HUES6 (cell line): ENCODE data around the gene SDHAF2.
"Not testable (repeated sequence)": the region's sequence is repeated elsewhere in the genome, so short reads cannot be mapped to it uniquely, and the experiment has no call there.

ENCODE experiments used
- H3K27ac ChIP-seq: 2 replicates; pipeline ENCODE4 v1.7.0; 2013; ENCODE audit warnings: low read depth, mild to moderate bottlenecking, low read length, inconsistent platforms
- H3K27me3 ChIP-seq: 2 replicates; pipeline ENCODE4 v1.6.1; 2013; ENCODE audit warnings: low read length; ENCODE audit not compliant: control insufficient read depth, insufficient read depth
- H3K36me3 ChIP-seq: 2 replicates; pipeline ENCODE4 v1.6.1; 2013; ENCODE audit warnings: low read length; ENCODE audit not compliant: control insufficient read depth, insufficient read depth
- H3K4me1 ChIP-seq: 2 replicates; pipeline ENCODE4 v1.6.1; 2013; ENCODE audit warnings: low read length; ENCODE audit not compliant: control insufficient read depth, insufficient read depth
- H3K4me3 ChIP-seq: 2 replicates; pipeline ENCODE4 v1.5.1; 2013; ENCODE audit warnings: low read depth, low read length
- H3K9ac ChIP-seq: one replicate; pipeline ENCODE4 v1.6.1; 2013; ENCODE audit warnings: mild to moderate bottlenecking, low read length
- H3K9me3 ChIP-seq: 2 replicates; pipeline ENCODE4 v1.6.1; 2013; ENCODE audit warnings: low read depth, low read length; ENCODE audit not compliant: control insufficient read depth, insufficient read depth

The SDHAF2 gene

GRCh38 chr11:61425367-61426131, 4.4 kb upstream of the SDHAF2 start:
- no peak overlapping the region for H3K9ac ChIP-seq
- H3K27me3 ChIP-seq, result no peaks in the 10 kb centered on the region
- H3K9me3 ChIP-seq, result no peaks in the 10 kb centered on the region
- H3K27ac ChIP-seq, result no peak overlapping the region
- peaks cover 82% of the 10 kb centered on the region for H3K36me3 ChIP-seq
- no peak overlapping the region for H3K4me3 ChIP-seq
- H3K4me1 ChIP-seq, result 0 out of 2 replicates have a peak, but pooled peaks cover 4% of the 10 kb centered on the region

DNA sequence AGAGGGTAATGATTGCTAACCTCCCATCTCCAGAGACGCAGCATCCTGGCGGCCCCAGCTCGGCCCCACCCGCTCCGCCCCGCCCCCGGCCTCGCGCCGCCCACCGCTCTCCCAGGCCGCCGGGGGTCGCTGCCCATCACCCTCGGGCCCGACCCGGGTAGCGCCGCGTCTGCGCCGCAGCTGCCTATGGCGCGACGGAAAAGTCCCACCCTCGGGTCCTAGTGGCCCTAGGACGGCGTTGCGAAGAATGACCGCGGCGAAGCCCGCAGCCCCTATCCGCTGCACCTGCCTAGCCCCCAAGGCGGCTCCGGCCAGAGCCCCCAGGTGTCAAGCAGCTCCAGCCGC, 606 bp upstream of the SDHAF2 start:
- no peaks in the 10 kb centered on the region for H3K27me3 ChIP-seq
- 0 out of 2 replicates have a peak, but pooled peaks cover 9% of the 10 kb centered on the region for H3K4me1 ChIP-seq
- peaks cover 53% of the 10 kb centered on the region for H3K36me3 ChIP-seq
- no peaks in the 10 kb centered on the region for H3K9me3 ChIP-seq
- peak overlapping the region; percentile 97 for H3K9ac ChIP-seq
- peak overlapping the region; percentile 100 for H3K27ac ChIP-seq
- peak overlapping the region; percentile 84 for H3K4me3 ChIP-seq

GRCh38 chr11:61430839-61431238, 915 bp downstream of the SDHAF2 start:
- H3K27ac ChIP-seq, result peak overlapping the region; percentile 100; the same call in 1 of the 2 replicates
- not testable (repeated sequence) for H3K4me1 ChIP-seq, H3K27me3 ChIP-seq, H3K9me3 ChIP-seq
- peaks cover 38% of the 10 kb centered on the region for H3K36me3 ChIP-seq
- H3K9ac ChIP-seq, result peak overlapping the region; percentile 89
- H3K4me3 ChIP-seq, result peak overlapping the region; percentile 84

DNA sequence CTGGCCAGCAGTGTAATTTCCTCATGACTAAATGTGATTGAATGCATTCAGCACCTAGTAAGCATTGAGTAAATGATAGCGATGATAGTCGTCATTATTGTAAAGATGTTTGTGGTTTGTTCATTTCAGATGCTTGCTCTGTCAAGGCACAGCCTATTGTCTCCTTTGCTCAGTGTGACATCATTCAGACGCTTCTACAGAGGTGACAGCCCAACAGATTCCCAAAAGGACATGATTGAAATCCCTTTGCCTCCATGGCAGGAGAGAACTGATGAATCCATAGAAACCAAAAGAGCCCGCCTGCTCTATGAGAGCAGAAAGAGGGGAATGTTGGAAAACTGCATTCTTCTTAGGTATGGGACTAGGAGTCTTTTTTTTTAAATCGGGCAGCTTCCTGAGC, 7.6 kb downstream of the SDHAF2 start:
- Histone ChIP-seq H3K4me1 (no peaks in the 10 kb centered on the region), H3K36me3 (peaks cover 57% of the 10 kb centered on the region), H3K9me3 (no peaks in the 10 kb centered on the region), H3K27ac (no peak overlapping the region), H3K4me3 (no peak overlapping the region), H3K27me3 (no peaks in the 10 kb centered on the region), H3K9ac (no peak overlapping the region)

- Histone ChIP-seq H3K9me3 (no peaks in the 10 kb centered on the region), H3K27ac (no peak overlapping the region), H3K36me3 (peaks cover 66% of the 10 kb centered on the region), H3K27me3 (no peaks in the 10 kb centered on the region), H3K4me3 (no peak overlapping the region), H3K9ac (no peak overlapping the region), H3K4me1 (no peaks in the 10 kb centered on the region)
Measured at GRCh38 chr11:61439615-61440014, 9.7 kb downstream of the SDHAF2 start.

DNA sequence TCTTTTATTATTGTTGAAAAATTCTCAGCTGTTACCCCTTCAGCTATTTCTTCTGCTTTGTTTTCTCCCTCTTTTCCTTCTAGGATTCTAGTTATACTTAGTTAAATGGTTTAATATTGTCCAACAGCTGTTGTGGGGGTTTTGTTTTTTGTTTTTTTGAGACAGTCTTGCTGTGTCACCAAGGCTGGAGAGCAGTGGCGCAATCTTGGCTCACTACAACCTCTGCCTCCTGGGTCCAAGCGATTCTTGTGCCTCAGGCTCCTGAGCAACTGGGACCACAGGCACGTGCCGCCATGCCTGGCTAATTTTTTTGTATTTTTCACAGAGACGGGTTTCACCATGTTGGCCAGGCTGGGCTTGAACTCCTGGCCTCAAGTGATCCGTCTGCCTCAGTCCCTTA, 12.7 kb downstream of the SDHAF2 start:
- Histone ChIP-seq H3K27ac (no peak overlapping the region), H3K4me1 (peaks cover 2% of the 10 kb centered on the region; the same call in 1 of the 2 replicates), H3K36me3 (peaks cover 73% of the 10 kb centered on the region), H3K9me3 (no peaks in the 10 kb centered on the region), H3K9ac (no peak overlapping the region), H3K4me3 (no peak overlapping the region), H3K27me3 (no peaks in the 10 kb centered on the region)

GRCh38 chr11:61445516-61445915, 15.6 kb downstream of the SDHAF2 start:
- Histone ChIP-seq H3K27ac (no peak overlapping the region), H3K9ac (no peak overlapping the region), H3K9me3 (no peaks in the 10 kb centered on the region), H3K27me3 (no peaks in the 10 kb centered on the region), H3K4me3 (no peak overlapping the region), H3K4me1 (peaks cover 2% of the 10 kb centered on the region; the same call in 1 of the 2 replicates), H3K36me3 (peaks cover 67% of the 10 kb centered on the region)

- no peak overlapping the region for H3K9ac ChIP-seq
- H3K36me3 ChIP-seq, result peaks cover 66% of the 10 kb centered on the region
- no peak overlapping the region for H3K27ac ChIP-seq
- no peaks in the 10 kb centered on the region for H3K9me3 ChIP-seq
- H3K27me3 ChIP-seq, result no peaks in the 10 kb centered on the region
- H3K4me3 ChIP-seq, result no peak overlapping the region
- H3K4me1 ChIP-seq, result peaks cover 2% of the 10 kb centered on the region; the same call in 1 of the 2 replicates
Measured at GRCh38 chr11:61446211-61446651, 16.3 kb downstream of the SDHAF2 start.

DNA sequence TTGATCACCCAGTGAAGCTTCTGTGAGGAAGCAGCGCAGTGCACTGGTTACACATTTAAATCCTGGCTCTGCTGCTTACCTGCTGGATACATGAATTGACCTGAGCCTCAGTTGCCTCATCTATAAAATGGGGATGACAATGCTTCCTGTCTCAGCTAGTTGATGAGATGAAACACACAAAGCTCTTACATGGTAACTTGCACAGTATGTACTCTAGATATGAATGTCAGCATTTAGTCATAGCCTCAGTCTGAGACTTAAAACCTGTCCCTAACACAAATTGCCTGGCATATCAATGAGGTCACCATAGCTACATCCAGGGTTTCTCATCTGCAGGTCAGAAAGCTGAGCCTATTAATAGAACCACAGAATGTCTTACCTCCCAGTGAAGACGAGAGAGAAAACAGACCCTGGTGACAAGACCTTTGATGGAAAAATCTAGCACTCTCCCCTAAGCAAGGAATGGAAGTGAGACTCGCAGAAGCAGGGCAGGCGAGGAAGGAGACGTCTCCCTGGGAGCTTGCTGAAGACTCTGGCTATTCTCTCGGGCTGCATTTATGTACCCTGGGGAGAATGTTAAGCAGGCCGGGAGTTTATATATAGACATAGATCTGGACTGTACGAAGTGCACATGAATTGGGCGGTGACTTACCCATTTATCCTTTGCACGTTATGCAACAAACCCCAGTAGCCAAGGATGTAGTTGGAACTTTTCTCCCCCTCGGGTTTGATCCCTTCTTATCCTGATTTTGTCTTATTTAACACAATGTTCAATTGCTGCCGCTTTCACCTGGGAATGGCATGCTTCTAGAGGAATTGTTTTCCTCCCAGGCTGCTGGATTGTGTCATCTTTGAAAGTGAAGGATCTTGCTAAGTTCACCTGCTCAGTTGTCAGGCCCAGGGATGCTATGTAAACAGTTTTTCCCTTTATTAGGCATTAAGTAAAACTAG, 18.0 kb downstream of the SDHAF2 start:
- Histone ChIP-seq H3K4me3 (no peak overlapping the region), H3K9ac (no peak overlapping the region), H3K27me3 (no peaks in the 10 kb centered on the region), H3K27ac (no peak overlapping the region), H3K4me1 (peaks cover 2% of the 10 kb centered on the region; the same call in 1 of the 2 replicates), H3K9me3 (no peaks in the 10 kb centered on the region), H3K36me3 (peaks cover 66% of the 10 kb centered on the region)

DNA sequence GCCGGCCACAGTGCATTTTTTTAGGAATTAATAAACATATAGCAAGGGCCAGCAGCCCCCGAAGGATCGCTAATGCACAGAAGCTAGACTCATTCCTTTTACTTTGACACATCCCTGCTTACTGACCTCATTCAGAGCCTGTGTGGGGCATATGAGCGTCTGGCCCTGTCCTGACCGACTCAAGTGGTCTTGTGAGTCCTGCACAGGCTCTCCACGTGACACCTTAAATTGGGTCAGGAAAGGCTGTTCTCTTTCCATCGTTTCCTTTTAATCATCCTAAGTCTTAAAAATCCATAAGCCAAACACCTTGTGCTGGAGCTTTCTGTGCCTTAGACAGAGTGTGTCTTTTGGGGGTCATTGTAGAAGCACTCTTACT, 18.6 kb downstream of the SDHAF2 start:
- Histone ChIP-seq H3K36me3 (peaks cover 62% of the 10 kb centered on the region), H3K4me1 (peaks cover 2% of the 10 kb centered on the region; the same call in 1 of the 2 replicates), H3K9me3 (no peaks in the 10 kb centered on the region), H3K9ac (no peak overlapping the region), H3K4me3 (no peak overlapping the region), H3K27me3 (no peaks in the 10 kb centered on the region), H3K27ac (no peak overlapping the region)

- Histone ChIP-seq H3K27ac (no peak overlapping the region), H3K4me3 (no peak overlapping the region), H3K36me3 (peaks cover 40% of the 10 kb centered on the region), H3K9me3 (no peaks in the 10 kb centered on the region), H3K9ac (no peak overlapping the region), H3K27me3 (no peaks in the 10 kb centered on the region), H3K4me1 (no peaks in the 10 kb centered on the region)
Measured at GRCh38 chr11:61452825-61453224, 22.9 kb downstream of the SDHAF2 start.
